ENCODE results near the gene CRK.
"Not testable (repeated sequence)": the region's sequence is repeated elsewhere in the genome, so short reads cannot be mapped to it uniquely, and the experiment has no call there.

DNA sequence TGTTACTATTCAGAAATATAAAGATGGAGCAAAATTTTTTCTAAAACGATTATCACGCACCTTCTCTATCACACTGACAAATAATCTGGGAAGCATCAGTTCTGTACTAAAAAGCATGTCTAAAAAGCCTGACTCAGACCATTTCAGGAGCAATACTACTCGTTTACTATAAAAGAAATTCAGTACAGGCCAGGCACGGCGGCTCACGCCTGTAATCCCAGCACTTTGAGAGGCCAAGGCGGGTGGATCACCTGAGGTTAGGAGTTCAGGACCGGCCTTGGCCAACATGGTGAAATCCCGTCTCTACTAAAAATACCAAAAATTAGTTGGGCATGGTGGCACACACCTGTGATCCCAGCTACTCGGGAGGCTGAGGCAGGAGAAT is 77.6 kb downstream of the CRK start:
- TF ChIP-seq, protein P1, sequence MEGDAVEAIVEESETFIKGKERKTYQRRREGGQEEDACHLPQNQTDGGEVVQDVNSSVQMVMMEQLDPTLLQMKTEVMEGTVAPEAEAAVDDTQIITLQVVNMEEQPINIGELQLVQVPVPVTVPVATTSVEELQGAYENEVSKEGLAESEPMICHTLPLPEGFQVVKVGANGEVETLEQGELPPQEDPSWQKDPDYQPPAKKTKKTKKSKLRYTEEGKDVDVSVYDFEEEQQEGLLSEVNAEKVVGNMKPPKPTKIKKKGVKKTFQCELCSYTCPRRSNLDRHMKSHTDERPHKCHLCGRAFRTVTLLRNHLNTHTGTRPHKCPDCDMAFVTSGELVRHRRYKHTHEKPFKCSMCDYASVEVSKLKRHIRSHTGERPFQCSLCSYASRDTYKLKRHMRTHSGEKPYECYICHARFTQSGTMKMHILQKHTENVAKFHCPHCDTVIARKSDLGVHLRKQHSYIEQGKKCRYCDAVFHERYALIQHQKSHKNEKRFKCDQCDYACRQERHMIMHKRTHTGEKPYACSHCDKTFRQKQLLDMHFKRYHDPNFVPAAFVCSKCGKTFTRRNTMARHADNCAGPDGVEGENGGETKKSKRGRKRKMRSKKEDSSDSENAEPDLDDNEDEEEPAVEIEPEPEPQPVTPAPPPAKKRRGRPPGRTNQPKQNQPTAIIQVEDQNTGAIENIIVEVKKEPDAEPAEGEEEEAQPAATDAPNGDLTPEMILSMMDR (conservative IDR thresholded peaks at IDR 0.05 in 1 of 2, IDR thresholded peaks at IDR 0.05 in 1 of 2; ENCODE audit: extremely low read depth in 1 of 2, insufficient read depth in 1 of 2, low read depth in 1 of 2, low read length in 2 of 2): not testable (repeated sequence)
- TF ChIP-seq EZH2 (IDR thresholded peaks at IDR 0.05; ENCODE audit: borderline replicate concordance, low read length): not testable (repeated sequence)
